ENCODE data around the gene HACD2.

HACD2 gene

GRCh38 chr3:123621850-123622189 is 37.0 kb upstream of the HACD2 start:
- in situ Hi-C loops (cut with HindIII; ENCODE audit: low sequenced_read_pairs): no loop called here
- H3K4me3 ChIP-seq (ENCODE audit: low read depth, low read length): no peak overlapping the region
- TF ChIP-seq CTCF (IDR thresholded peaks at IDR 0.05; ENCODE audit: low read depth, low read length, missing control alignments): no peak
- no peak for DNase-seq (ENCODE audit: low read depth)

GRCh38 chr3:123621186-123621849 is 36.5 kb upstream of the HACD2 start:
- no peak for TF ChIP-seq CTCF (IDR thresholded peaks at IDR 0.05; ENCODE audit: low read depth, low read length, missing control alignments)
- in situ Hi-C loops (cut with HindIII; ENCODE audit: low sequenced_read_pairs): no loop called here
- DNase-seq (ENCODE audit: low read depth): no peak
- no peak overlapping the region for H3K4me3 ChIP-seq (ENCODE audit: low read depth, low read length)

GRCh38 chr3:123620343-123620742 is 35.5 kb upstream of the HACD2 start:
- in situ Hi-C loops (cut with HindIII; ENCODE audit: low sequenced_read_pairs): no loop called here
- H3K4me3 ChIP-seq (ENCODE audit: low read depth, low read length): no peak overlapping the region
- DNase-seq (ENCODE audit: low read depth): no peak
- no peak for TF ChIP-seq CTCF (IDR thresholded peaks at IDR 0.05; ENCODE audit: low read depth, low read length, missing control alignments)

GRCh38 chr3:123618768-123619484 is 34.1 kb upstream of the HACD2 start:
- H3K4me3 ChIP-seq (ENCODE audit: low read depth, low read length): no peak overlapping the region
- DNase-seq (ENCODE audit: low read depth): peak; percentile 68
- in situ Hi-C loops (cut with HindIII; ENCODE audit: low sequenced_read_pairs): no loop called here
- no peak for TF ChIP-seq CTCF (IDR thresholded peaks at IDR 0.05; ENCODE audit: low read depth, low read length, missing control alignments)

- TF ChIP-seq CTCF (IDR thresholded peaks at IDR 0.05; ENCODE audit: low read depth, low read length, missing control alignments): no peak
- in situ Hi-C loops (cut with HindIII; ENCODE audit: low sequenced_read_pairs): no loop called here
- DNase-seq (ENCODE audit: low read depth): no peak
- no peak overlapping the region for H3K4me3 ChIP-seq (ENCODE audit: low read depth, low read length)
Measured at GRCh38 chr3:123618076-123618708, 33.3 kb upstream of the HACD2 start.

- no peak for TF ChIP-seq CTCF (IDR thresholded peaks at IDR 0.05; ENCODE audit: low read depth, low read length, missing control alignments)
- H3K4me3 ChIP-seq (ENCODE audit: low read depth, low read length): no peak overlapping the region
- no peak for DNase-seq (ENCODE audit: low read depth)
- in situ Hi-C loops (cut with HindIII; ENCODE audit: low sequenced_read_pairs): no loop called here
Measured at GRCh38 chr3:123616593-123616992, 31.7 kb upstream of the HACD2 start.

Data from astrocyte of the cerebellum (primary cell).